ENCODE results near the gene IGSF21. TPM values are rescaled to one million over a fixed set of nuclear protein-coding genes. Genes with fewer than 3 reads are reported as not detected.

The IGSF21 gene
- total RNA-seq, 1 donor from 2014 or later, result 2.4 TPM

DNA sequence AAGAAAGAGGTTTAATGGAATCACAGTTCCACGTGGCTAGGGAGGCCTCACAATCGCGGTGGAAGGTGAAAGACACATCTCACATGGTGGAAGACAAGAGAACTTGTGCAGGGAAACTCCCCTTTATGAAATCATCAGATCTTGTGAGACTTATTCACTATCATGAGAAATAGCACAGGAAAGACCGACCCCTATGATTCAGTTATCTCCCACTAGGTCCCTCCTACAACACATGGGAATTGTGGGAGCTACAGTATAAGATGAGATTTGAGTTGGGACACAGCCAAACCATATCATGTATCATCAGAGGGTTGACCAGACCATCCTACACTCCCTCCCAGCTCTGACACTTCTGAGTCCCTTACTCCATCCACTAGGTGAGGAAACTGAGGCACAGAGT is 229.2 kb downstream of the IGSF21 start:
- no peak for DNase-seq (ENCODE audit: low spot score in 2 of 2)
- Histone ChIP-seq H3K27me3 (no peaks in the 10 kb centered on the region), H3K36me3 (no peaks in the 10 kb centered on the region)

DNA sequence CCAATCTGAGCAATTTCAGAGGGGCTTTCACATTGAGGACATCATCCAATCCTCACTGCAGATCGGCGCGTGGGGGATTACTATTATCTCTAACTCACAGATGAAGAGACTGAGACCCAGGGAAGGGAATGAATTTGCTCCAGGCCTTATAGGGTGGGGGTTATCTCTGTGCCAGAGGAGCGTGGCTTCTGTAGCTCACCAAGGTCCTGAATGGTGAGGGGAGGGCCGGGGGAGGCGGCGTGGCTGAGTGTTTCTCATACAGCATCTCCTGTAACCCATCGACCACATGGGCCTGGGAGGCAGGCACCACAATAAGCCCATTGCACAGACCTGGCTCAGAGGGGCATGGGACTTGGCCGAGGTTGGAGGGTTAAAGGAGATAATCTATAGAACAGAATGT is 230.2 kb downstream of the IGSF21 start:
- H3K36me3 ChIP-seq, result no peaks in the 10 kb centered on the region
- no peak for TF ChIP-seq CTCF (IDR thresholded peaks at IDR 0.05)
- intact Hi-C loops (cut with DNase I), result no loop called here
- H3K4me1 ChIP-seq, result no peaks in the 10 kb centered on the region
- H3K4me3 ChIP-seq, result no peak overlapping the region
- no peak overlapping the region for H3K27ac ChIP-seq
- H3K9me3 ChIP-seq, result no peaks in the 10 kb centered on the region
- DNase-seq (ENCODE audit: low spot score in 2 of 2), result no peak
- H3K27me3 ChIP-seq, result no peaks in the 10 kb centered on the region

More for the DNA sequence above, 229.2 kb downstream of the IGSF21 start:
- Histone ChIP-seq H3K27ac (no peak overlapping the region), H3K4me1 (no peaks in the 10 kb centered on the region), H3K9me3 (no peaks in the 10 kb centered on the region), H3K4me3 (no peak overlapping the region)
- intact Hi-C loops (cut with DNase I), result no loop called here
- TF ChIP-seq CTCF (IDR thresholded peaks at IDR 0.05), result no peak

- intact Hi-C loops (cut with DNase I), result no loop called here
- H3K27me3 ChIP-seq, result no peaks in the 10 kb centered on the region
- DNase-seq (ENCODE audit: low spot score in 2 of 2), result no peak
- no peak overlapping the region for H3K27ac ChIP-seq
- no peaks in the 10 kb centered on the region for H3K9me3 ChIP-seq
- H3K4me1 ChIP-seq, result no peaks in the 10 kb centered on the region
- H3K4me3 ChIP-seq, result no peak overlapping the region
- no peaks in the 10 kb centered on the region for H3K36me3 ChIP-seq
- TF ChIP-seq CTCF (IDR thresholded peaks at IDR 0.05), result no peak
Measured at GRCh38 chr1:18339161-18339560, 231.6 kb downstream of the IGSF21 start.

- intact Hi-C loops (cut with DNase I), result no loop called here
- DNase-seq (ENCODE audit: low spot score in 2 of 2), result no peak
- TF ChIP-seq CTCF (IDR thresholded peaks at IDR 0.05), result no peak
- no peaks in the 10 kb centered on the region for H3K9me3 ChIP-seq
- H3K36me3 ChIP-seq, result no peaks in the 10 kb centered on the region
- no peaks in the 10 kb centered on the region for H3K4me1 ChIP-seq
- H3K27me3 ChIP-seq, result no peaks in the 10 kb centered on the region
- no peak overlapping the region for H3K4me3 ChIP-seq
- no peak overlapping the region for H3K27ac ChIP-seq
Measured at GRCh38 chr1:18340158-18340764, 232.7 kb downstream of the IGSF21 start.

- intact Hi-C loops (cut with DNase I), result no loop called here
- no peak for DNase-seq (ENCODE audit: low spot score in 2 of 2)
- Histone ChIP-seq H3K27ac (no peak overlapping the region), H3K4me3 (no peak overlapping the region), H3K36me3 (no peaks in the 10 kb centered on the region), H3K9me3 (no peaks in the 10 kb centered on the region), H3K4me1 (no peaks in the 10 kb centered on the region), H3K27me3 (no peaks in the 10 kb centered on the region)
- TF ChIP-seq CTCF (IDR thresholded peaks at IDR 0.05), result no peak
Measured at GRCh38 chr1:18340787-18341186, 233.2 kb downstream of the IGSF21 start.
